ENCODE results near the gene RETSAT.
"Not testable (repeated sequence)": the region's sequence is repeated elsewhere in the genome, so short reads cannot be mapped to it uniquely, and the experiment has no call there.

The RETSAT gene

DNA sequence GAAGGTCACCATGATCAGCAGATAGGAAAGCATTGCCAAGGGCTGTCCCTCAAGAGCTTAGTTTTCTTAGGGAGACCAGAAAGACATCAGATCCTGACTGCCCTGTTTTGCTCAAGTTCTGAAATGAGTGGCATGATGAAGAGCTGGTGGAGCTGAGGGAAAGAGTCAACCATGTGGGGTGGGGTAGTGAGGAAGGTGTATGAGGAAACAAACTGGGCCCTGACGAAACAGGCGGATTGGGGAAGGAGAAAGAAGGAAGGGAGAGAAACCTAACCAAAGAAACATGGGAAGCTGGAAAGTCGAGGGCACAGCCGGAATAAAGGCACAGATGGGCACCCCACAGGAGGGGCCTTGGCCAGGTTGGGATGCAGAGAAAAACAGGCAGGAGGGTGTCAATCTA lies 34.5 kb downstream of the RETSAT start:
- peaks cover 72% of the 10 kb centered on the region for H3K36me3 ChIP-seq
- H3K27me3 ChIP-seq (ENCODE audit: insufficient read depth, low read depth, severe bottlenecking), result no peaks in the 10 kb centered on the region
- no peak overlapping the region for H3K4me3 ChIP-seq (ENCODE audit: low read depth, low read length)
- TF ChIP-seq, protein P1, sequence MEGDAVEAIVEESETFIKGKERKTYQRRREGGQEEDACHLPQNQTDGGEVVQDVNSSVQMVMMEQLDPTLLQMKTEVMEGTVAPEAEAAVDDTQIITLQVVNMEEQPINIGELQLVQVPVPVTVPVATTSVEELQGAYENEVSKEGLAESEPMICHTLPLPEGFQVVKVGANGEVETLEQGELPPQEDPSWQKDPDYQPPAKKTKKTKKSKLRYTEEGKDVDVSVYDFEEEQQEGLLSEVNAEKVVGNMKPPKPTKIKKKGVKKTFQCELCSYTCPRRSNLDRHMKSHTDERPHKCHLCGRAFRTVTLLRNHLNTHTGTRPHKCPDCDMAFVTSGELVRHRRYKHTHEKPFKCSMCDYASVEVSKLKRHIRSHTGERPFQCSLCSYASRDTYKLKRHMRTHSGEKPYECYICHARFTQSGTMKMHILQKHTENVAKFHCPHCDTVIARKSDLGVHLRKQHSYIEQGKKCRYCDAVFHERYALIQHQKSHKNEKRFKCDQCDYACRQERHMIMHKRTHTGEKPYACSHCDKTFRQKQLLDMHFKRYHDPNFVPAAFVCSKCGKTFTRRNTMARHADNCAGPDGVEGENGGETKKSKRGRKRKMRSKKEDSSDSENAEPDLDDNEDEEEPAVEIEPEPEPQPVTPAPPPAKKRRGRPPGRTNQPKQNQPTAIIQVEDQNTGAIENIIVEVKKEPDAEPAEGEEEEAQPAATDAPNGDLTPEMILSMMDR (IDR thresholded peaks at IDR 0.05; ENCODE audit: low read depth, low read length), result no peak
- no peak for DNase-seq
- no peaks in the 10 kb centered on the region for H3K9me3 ChIP-seq (ENCODE audit: severe bottlenecking)
- no peak overlapping the region for H3K27ac ChIP-seq

GRCh38 chr2:85318222-85319074 lies 35.9 kb downstream of the RETSAT start:
- Histone ChIP-seq H3K36me3 (peaks cover 58% of the 10 kb centered on the region), H3K27me3 (ENCODE audit: insufficient read depth, low read depth, severe bottlenecking) (no peaks in the 10 kb centered on the region), H3K9me3 (ENCODE audit: severe bottlenecking) (no peaks in the 10 kb centered on the region), H3K4me3 (ENCODE audit: low read depth, low read length) (no peak overlapping the region), H3K27ac (no peak overlapping the region)
- no peak for DNase-seq
- TF ChIP-seq, protein P1 (IDR thresholded peaks at IDR 0.05; ENCODE audit: low read depth, low read length), result no peak

GRCh38 chr2:85315921-85316320 lies 38.4 kb downstream of the RETSAT start:
- H3K9me3 ChIP-seq (ENCODE audit: severe bottlenecking); H3K27ac ChIP-seq; H3K4me3 ChIP-seq (ENCODE audit: low read depth, low read length); DNase-seq; H3K27me3 ChIP-seq (ENCODE audit: insufficient read depth, low read depth, severe bottlenecking): not testable (repeated sequence)
- H3K36me3 ChIP-seq, result peaks cover 35% of the 10 kb centered on the region

- H3K4me3 ChIP-seq (ENCODE audit: low read depth, low read length), result no peak overlapping the region
- TF ChIP-seq, protein P1 (IDR thresholded peaks at IDR 0.05; ENCODE audit: low read depth, low read length), result no peak
- peaks cover 24% of the 10 kb centered on the region for H3K36me3 ChIP-seq
- no peaks in the 10 kb centered on the region for H3K27me3 ChIP-seq (ENCODE audit: insufficient read depth, low read depth, severe bottlenecking)
- no peak for DNase-seq
- H3K27ac ChIP-seq, result no peak overlapping the region
- no peaks in the 10 kb centered on the region for H3K9me3 ChIP-seq (ENCODE audit: severe bottlenecking)
These were observed 39.5 kb downstream of the RETSAT start for GRCh38 chr2:85314884-85315242.

DNA sequence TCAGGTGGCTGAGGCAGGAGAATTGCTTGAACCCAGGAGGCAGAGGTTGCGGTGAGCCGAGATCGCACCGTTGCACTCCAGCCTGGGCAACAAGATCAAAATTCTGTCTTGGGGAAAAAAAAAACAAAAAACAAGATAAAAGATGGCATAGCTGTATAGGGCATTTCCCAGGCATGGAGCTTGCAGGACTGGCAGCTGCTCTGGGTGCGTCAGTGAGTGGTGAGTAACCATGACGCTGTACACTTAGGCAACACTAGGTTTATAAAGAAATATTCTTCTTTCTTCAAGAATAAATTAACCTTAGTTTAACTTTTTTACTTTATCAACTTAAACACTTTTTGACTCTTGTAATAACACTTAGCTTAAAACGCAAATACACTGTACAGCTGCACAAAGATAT lies 41.9 kb downstream of the RETSAT start:
- peaks cover 6% of the 10 kb centered on the region for H3K36me3 ChIP-seq
- H3K27ac ChIP-seq, result no peak overlapping the region
- no peak for DNase-seq
- no peaks in the 10 kb centered on the region for H3K9me3 ChIP-seq (ENCODE audit: severe bottlenecking)
- TF ChIP-seq, protein P1 (IDR thresholded peaks at IDR 0.05; ENCODE audit: low read depth, low read length), result no peak
- H3K27me3 ChIP-seq (ENCODE audit: insufficient read depth, low read depth, severe bottlenecking), result no peaks in the 10 kb centered on the region
- no peak overlapping the region for H3K4me3 ChIP-seq (ENCODE audit: low read depth, low read length)

DNA sequence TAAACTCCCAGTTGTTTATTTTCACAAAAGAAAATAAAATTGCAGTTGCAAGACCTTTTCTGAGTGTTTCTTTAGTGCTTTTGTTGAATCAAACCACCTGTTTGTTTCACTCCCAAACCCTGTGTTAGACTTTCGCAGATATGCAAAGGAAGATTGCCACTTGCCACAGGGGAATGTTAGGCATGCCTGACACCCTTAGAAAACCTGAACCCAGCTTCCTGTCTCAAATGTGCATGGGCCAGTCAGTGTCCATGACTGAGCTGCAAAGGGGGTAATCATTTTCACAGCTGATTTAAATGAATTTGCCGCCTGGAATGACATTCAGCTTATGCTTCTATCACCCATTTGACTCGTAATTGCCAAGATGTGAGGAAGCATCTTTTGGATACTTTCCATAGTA lies 44.0 kb downstream of the RETSAT start:
- Histone ChIP-seq H3K36me3 (peaks cover 7% of the 10 kb centered on the region; the same call in 1 of the 2 replicates), H3K27ac (no peak overlapping the region), H3K4me3 (ENCODE audit: low read depth, low read length) (no peak overlapping the region), H3K27me3 (ENCODE audit: insufficient read depth, low read depth, severe bottlenecking) (no peaks in the 10 kb centered on the region), H3K9me3 (ENCODE audit: severe bottlenecking) (no peaks in the 10 kb centered on the region)
- DNase-seq, result no peak
- TF ChIP-seq, protein P1 (IDR thresholded peaks at IDR 0.05; ENCODE audit: low read depth, low read length), result no peak

Measured in WERI-Rb-1 (cell line).